Osteoblast (primary cell): Measurements from ENCODE around the gene SALL3. TPM values are rescaled to one million over a fixed set of nuclear protein-coding genes. Genes with fewer than 3 reads are reported as not detected.

Source experiments
- DNase-seq: peaks from one replicate; pipeline ENCODE4 v3.0.0; 2011; ENCODE audit warnings: low spot score, mixed read lengths; ENCODE audit not compliant: insufficient read length; ENCODE audit errors: missing footprints
- H2AFZ ChIP-seq: 2 replicates; pipeline ENCODE4 v1.6.0; 2011; ENCODE audit warnings: mild to moderate bottlenecking, low read length
- H3K27ac ChIP-seq: 2 replicates; pipeline ENCODE4 v1.5.1; 2011; ENCODE audit warnings: mild to moderate bottlenecking, low read depth, low read length, moderate library complexity
- H3K27me3 ChIP-seq: 2 replicates; pipeline ENCODE4 v1.6.0; 2012; ENCODE audit warnings: mild to moderate bottlenecking, control low read depth, inconsistent platforms, low read length, moderate library complexity; ENCODE audit not compliant: insufficient read depth
- H3K36me3 ChIP-seq: 2 replicates; pipeline ENCODE4 v1.5.1; 2011; ENCODE audit warnings: mild to moderate bottlenecking, low read length, control low read depth, moderate library complexity; ENCODE audit not compliant: insufficient read depth
- H3K4me1 ChIP-seq: 2 replicates; pipeline ENCODE4 v1.5.1; 2011; ENCODE audit warnings: mild to moderate bottlenecking, low read length, control low read depth, moderate library complexity; ENCODE audit not compliant: insufficient read depth
- H3K4me2 ChIP-seq: 2 replicates; pipeline ENCODE4 v1.6.0; 2011; ENCODE audit warnings: mild to moderate bottlenecking, low read length; ENCODE audit not compliant: insufficient read depth
- H3K4me3 ChIP-seq: fragments of 200-600 bp; sonication (generic); 3 replicates; pipeline ENCODE4 v1.5.1; 2012; ENCODE audit warnings: mild to moderate bottlenecking, low read length, inconsistent platforms; ENCODE audit not compliant: insufficient read depth
- H3K79me2 ChIP-seq: 2 replicates; pipeline ENCODE4 v1.6.0; 2012; ENCODE audit warnings: mild to moderate bottlenecking, low read length, control low read depth, inconsistent platforms; ENCODE audit not compliant: insufficient read depth
- H3K9me3 ChIP-seq: 2 replicates; pipeline ENCODE4 v1.5.1; 2011; ENCODE audit warnings: low read depth, low read length, control low read depth
- H4K20me1 ChIP-seq: 2 replicates; pipeline ENCODE4 v1.6.0; 2012; ENCODE audit warnings: mild to moderate bottlenecking, low read length, control low read depth; ENCODE audit not compliant: insufficient read depth
- CTCF ChIP-seq: IDR thresholded peaks from 2 replicates; pipeline ENCODE4 v1.5.1; 2011; ENCODE audit warnings: mild to moderate bottlenecking, low read depth, low read length, moderate library complexity; ENCODE audit errors: extremely low read depth
- total RNA-seq: library from RNA; depleted of rRNA; stranded (reverse); fragments of >200 nt; gene quantifications from 2 replicates; pipeline ENCODE4 v1.2.3, GENCODE V29; 2012

The SALL3 gene
- total RNA-seq, 1 donor: not detected

DNA sequence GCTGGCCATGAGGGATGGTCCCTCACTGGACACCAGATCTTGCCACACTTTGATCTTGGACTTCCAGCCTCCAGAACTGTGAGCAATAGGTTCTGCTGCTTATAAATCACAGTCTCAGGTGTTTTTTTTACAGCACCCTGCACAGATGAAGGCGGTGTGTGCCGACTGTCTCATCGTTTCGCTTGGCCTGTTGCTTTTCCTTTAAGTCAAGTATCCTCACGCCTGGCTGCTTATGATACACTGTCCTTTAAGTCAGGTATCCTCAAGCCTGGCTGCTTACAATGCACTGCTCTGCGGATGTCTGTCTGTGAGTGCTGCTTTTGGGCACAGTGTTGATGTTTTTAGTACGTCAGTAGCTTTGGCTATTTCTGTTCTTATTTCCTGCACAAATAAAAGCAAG is 40.3 kb downstream of the SALL3 start:
- no peaks in the 10 kb centered on the region for H3K36me3 ChIP-seq
- H4K20me1 ChIP-seq: no peaks in the 10 kb centered on the region
- no peak overlapping the region for H3K4me3 ChIP-seq
- no peak for DNase-seq
- no peaks in the 10 kb centered on the region for H3K9me3 ChIP-seq
- no peaks in the 10 kb centered on the region for H3K27me3 ChIP-seq
- no peak overlapping the region for H3K4me2 ChIP-seq
- H3K27ac ChIP-seq: no peak overlapping the region
- no peaks in the 10 kb centered on the region for H3K4me1 ChIP-seq
- H2AFZ ChIP-seq: no peak overlapping the region
- TF ChIP-seq CTCF: no peak
- H3K79me2 ChIP-seq: no peaks in the 10 kb centered on the region

DNA sequence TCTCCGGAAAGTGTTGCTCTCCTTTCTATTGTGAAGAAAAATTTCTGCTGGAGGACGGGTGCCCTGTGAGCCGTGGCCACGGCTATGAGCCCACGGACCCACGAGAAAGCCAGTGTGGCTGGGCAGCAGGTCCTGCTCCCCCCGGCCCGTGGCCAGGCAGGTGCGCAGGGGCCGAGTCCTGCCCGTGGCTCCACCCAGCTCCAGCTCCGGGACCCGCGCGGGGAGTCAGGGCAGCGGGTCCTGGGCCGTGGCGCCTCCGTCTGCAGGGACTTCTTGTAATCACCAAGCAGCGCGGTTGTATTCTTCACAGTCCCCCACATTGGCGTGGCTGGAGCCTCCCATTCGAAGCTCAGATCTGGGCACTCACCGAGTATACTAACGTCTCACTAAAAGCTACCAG is 43.0 kb downstream of the SALL3 start:
- no peaks in the 10 kb centered on the region for H3K9me3 ChIP-seq
- no peaks in the 10 kb centered on the region for H3K36me3 ChIP-seq
- no peak for DNase-seq
- no peak for TF ChIP-seq CTCF
- H3K4me3 ChIP-seq: no peak overlapping the region
- H3K4me1 ChIP-seq: no peaks in the 10 kb centered on the region
- H3K27ac ChIP-seq: no peak overlapping the region
- no peaks in the 10 kb centered on the region for H3K27me3 ChIP-seq
- no peaks in the 10 kb centered on the region for H3K79me2 ChIP-seq
- H4K20me1 ChIP-seq: no peaks in the 10 kb centered on the region
- H3K4me2 ChIP-seq: no peak overlapping the region
- H2AFZ ChIP-seq: no peak overlapping the region

DNA sequence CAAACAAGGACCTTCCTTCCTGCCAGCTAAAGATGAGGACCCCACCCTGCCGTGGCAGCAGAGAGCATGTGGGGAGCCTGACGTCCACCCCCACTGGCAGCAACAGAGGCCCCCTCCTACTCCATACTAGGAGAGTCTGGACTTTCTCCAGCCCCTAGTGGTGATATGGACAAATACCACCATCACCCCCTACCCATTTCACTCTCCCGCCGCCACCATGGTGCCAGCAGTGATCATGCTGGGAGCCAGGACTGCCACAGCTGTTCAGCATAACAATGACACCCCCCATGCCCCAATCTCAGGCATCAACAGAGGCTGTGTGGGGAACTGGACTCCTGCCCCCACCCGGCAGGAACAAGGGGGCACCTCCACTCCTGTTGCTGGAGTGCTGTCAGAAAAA is 46.9 kb downstream of the SALL3 start:
- Histone ChIP-seq H3K79me2 (no peaks in the 10 kb centered on the region), H3K36me3 (no peaks in the 10 kb centered on the region), H3K9me3 (no peaks in the 10 kb centered on the region), H3K4me2 (no peak overlapping the region), H3K4me1 (no peaks in the 10 kb centered on the region), H2AFZ (no peak overlapping the region), H3K27ac (no peak overlapping the region), H3K27me3 (no peaks in the 10 kb centered on the region), H4K20me1 (no peaks in the 10 kb centered on the region), H3K4me3 (no peak overlapping the region)
- no peak for TF ChIP-seq CTCF
- DNase-seq: no peak

DNA sequence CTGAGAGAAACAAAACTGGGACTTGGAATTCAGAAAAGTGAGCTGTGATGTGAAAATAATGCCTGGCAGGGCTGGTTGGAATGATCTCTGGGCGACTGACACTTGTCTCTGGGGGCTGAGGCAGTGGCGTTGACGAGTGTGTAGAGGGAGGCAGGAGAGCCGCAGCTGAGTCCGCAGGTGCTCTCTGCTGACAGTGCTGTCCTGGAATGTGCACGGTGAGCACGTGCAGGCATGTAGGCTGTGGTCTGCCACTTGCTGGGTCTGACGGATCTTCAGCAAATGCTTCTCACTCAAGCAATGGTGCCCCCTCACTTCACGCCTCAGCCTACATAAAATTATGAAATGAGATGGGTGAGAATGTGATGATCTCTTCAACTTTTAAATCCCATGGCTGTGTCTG is 51.1 kb downstream of the SALL3 start:
- Histone ChIP-seq H3K4me2 (no peak overlapping the region), H3K36me3 (no peaks in the 10 kb centered on the region), H2AFZ (no peak overlapping the region), H3K4me3 (no peak overlapping the region), H3K79me2 (no peaks in the 10 kb centered on the region), H4K20me1 (no peaks in the 10 kb centered on the region), H3K27ac (no peak overlapping the region), H3K4me1 (no peaks in the 10 kb centered on the region), H3K9me3 (no peaks in the 10 kb centered on the region), H3K27me3 (no peaks in the 10 kb centered on the region)
- no peak for DNase-seq
- no peak for TF ChIP-seq CTCF
